Activated CD8-positive, alpha-beta memory T cell treated with anti-CD3 and anti-CD28 coated beads, Interleukin-2, amount 50 U/mL, for 48 hours (primary cell): ENCODE data around the gene TRIO.

ENCODE experiments used
- DNase-seq: peaks from one replicate; pipeline ENCODE4 v3.0.0-alpha.2; 2020

Gene TRIO

GRCh38 chr5:14148890-14149671 is 5.9 kb downstream of the TRIO start:
- DNase-seq: no peak

- no peak for DNase-seq
Measured at GRCh38 chr5:14149672-14150274, 6.6 kb downstream of the TRIO start.

GRCh38 chr5:14151416-14151815 is 8.3 kb downstream of the TRIO start:
- no peak for DNase-seq

GRCh38 chr5:14153071-14153864 is 10.1 kb downstream of the TRIO start:
- DNase-seq: no peak

- no peak for DNase-seq
Measured at GRCh38 chr5:14153932-14154731, 11.0 kb downstream of the TRIO start.

GRCh38 chr5:14155075-14155474 is 11.9 kb downstream of the TRIO start:
- DNase-seq: no peak

- DNase-seq: no peak
Measured at GRCh38 chr5:14155739-14156138, 12.6 kb downstream of the TRIO start.

GRCh38 chr5:14156290-14156649 is 13.1 kb downstream of the TRIO start:
- no peak for DNase-seq

GRCh38 chr5:14156650-14157492 is 13.7 kb downstream of the TRIO start:
- no peak for DNase-seq

- no peak for DNase-seq
Measured at GRCh38 chr5:14157493-14157782, 14.3 kb downstream of the TRIO start.

GRCh38 chr5:14158890-14159666 is 15.9 kb downstream of the TRIO start:
- no peak for DNase-seq

- DNase-seq: no peak
Measured at GRCh38 chr5:14161825-14162556, 18.8 kb downstream of the TRIO start.

GRCh38 chr5:14164164-14165163 is 21.3 kb downstream of the TRIO start:
- no peak for DNase-seq

- DNase-seq: no peak
Measured at GRCh38 chr5:14165375-14166106, 22.4 kb downstream of the TRIO start.

- DNase-seq: no peak
Measured at GRCh38 chr5:14166437-14166836, 23.3 kb downstream of the TRIO start.

GRCh38 chr5:14167211-14167845 is 24.2 kb downstream of the TRIO start:
- DNase-seq: no peak

- DNase-seq: no peak
Measured at GRCh38 chr5:14168144-14168792, 25.1 kb downstream of the TRIO start.

GRCh38 chr5:14168793-14169262 is 25.7 kb downstream of the TRIO start:
- no peak for DNase-seq
